Karpas-422 (cell line): ENCODE data around the gene ZMYM3. TPM values are rescaled to one million over a fixed set of nuclear protein-coding genes. Genes with fewer than 3 reads are reported as not detected.
"Not testable (repeated sequence)": the region's sequence is repeated elsewhere in the genome, so short reads cannot be mapped to it uniquely, and the experiment has no call there.

Experiments used
- DNase-seq: peaks from one replicate; pipeline ENCODE4 v3.0.0-alpha.2; 2015
- H2AFZ ChIP-seq: fragments of 200-600 bp; sonication (generic); 2 replicates; pipeline ENCODE4 v1.6.1; 2014; ENCODE audit warnings: antibody characterized with exemption, low read length, mixed read lengths
- H3K27ac ChIP-seq: fragments of 200-600 bp; sonication (generic); 2 replicates; pipeline ENCODE4 v1.5.1; 2014; ENCODE audit warnings: mild to moderate bottlenecking, low read length, moderate library complexity
- H3K27me3 ChIP-seq: fragments of 200-600 bp; sonication (generic); 2 replicates; pipeline ENCODE4 v1.6.1; 2014; ENCODE audit warnings: low read length, mixed read lengths
- H3K36me3 ChIP-seq: fragments of 200-600 bp; sonication (generic); 2 replicates; pipeline ENCODE4 v1.6.1; 2014; ENCODE audit warnings: low read length, mixed read lengths; ENCODE audit not compliant: insufficient read depth
- H3K4me1 ChIP-seq: fragments of 200-600 bp; sonication (generic); 2 replicates; pipeline ENCODE4 v1.6.1; 2014; ENCODE audit warnings: mild to moderate bottlenecking, low read length, mixed read lengths
- H3K4me2 ChIP-seq: fragments of 200-600 bp; sonication (generic); 2 replicates; pipeline ENCODE4 v1.6.1; 2014; ENCODE audit warnings: low read length, low read depth, mild to moderate bottlenecking; ENCODE audit not compliant: poor library complexity, severe bottlenecking
- H3K4me3 ChIP-seq: fragments of 200-600 bp; sonication (generic); 2 replicates; pipeline ENCODE4 v1.5.1; 2014; ENCODE audit warnings: mild to moderate bottlenecking, antibody characterized with exemption, low read length, mixed read lengths
- H3K79me2 ChIP-seq: fragments of 200-600 bp; sonication (generic); 2 replicates; pipeline ENCODE4 v1.6.1; 2014; ENCODE audit warnings: mild to moderate bottlenecking, low read length, mixed read lengths
- H3K9ac ChIP-seq: fragments of 200-600 bp; sonication (generic); 2 replicates; pipeline ENCODE4 v1.6.0; 2014; ENCODE audit warnings: low read length
- H3K9me2 ChIP-seq: fragments of 200-600 bp; sonication (generic), shearing (Covaris generic); replicated peaks from 2 replicates; pipeline ENCODE4 v1.6.0; 2014; ENCODE audit warnings: mild to moderate bottlenecking, low read length, moderate library complexity; ENCODE audit not compliant: insufficient read depth
- H3K9me3 ChIP-seq: fragments of 300-700, 200-600 bp; sonication (generic); 2 replicates; pipeline ENCODE4 v1.6.1; 2014; ENCODE audit warnings: low read length, mixed read lengths
- H4K20me1 ChIP-seq: fragments of 200-600 bp; sonication (generic); 2 replicates; pipeline ENCODE4 v1.6.1; 2014; ENCODE audit warnings: mild to moderate bottlenecking, antibody characterized with exemption, low read length, low read depth; ENCODE audit not compliant: insufficient read depth
- total RNA-seq: library from RNA; depleted of rRNA; stranded (reverse); fragments of >200 nt; shearing (Covaris generic); gene quantifications from 2 replicates; pipeline ENCODE4 v1.2.3, GENCODE V29; 2014; ENCODE audit warnings: low replicate concordance; rRNA removed

ZMYM3 gene
- total RNA-seq, result 28.3 and 29.1 TPM in 2 replicates

DNA sequence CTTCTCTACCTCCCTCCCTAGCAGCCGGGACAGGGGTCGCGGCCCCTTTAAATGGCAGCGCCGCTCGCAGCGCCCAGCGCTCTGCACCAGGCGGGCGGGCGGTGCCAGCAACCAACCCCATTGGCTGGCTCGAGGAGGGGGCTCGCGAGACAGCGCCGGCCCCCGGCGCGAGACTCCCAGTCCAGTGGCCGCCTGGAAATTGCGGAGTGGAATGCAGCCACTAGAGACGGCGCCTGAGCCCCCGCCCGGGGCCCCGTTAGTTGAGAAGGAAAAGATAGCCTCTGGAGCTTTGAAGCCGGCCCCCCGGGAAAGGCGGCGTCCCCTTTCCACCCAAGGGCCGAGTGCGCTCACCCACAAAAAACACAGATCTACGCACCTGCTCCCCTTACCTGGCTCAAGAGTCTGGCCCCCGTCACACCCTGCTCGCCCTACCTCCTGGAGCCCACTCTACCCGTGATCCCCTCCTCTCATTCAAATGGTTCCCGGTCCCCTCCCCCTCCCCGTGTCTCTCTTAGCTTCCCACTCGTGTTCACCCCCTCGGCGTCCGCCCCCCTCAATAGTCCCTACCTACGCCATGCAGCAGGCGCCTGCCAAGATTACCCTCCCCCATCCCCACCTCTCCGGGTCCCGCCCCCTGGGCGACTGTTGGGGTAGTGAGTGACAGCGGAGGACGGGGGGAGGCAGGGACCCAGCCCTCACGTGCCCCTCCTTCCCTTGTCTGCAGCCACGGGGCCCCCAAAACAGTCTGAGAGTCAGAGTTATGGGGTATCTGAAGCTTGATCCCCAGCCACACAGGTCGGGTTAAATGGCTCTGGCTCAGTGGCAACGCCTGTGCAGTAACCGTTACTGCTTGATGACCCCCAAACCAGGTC, at the start of gene ZMYM3:
ZMYM3 (minus strand) TSS at position 49 of the 872 bp plus-strand sequence. CDS start 885 bp downstream, outside the sequence.
- no peaks in the 10 kb centered on the region for H3K27me3 ChIP-seq
- DNase-seq, result peak; percentile 92
- no peaks in the 10 kb centered on the region for H4K20me1 ChIP-seq
- no peaks in the 10 kb centered on the region for H3K9me3 ChIP-seq
- H3K79me2 ChIP-seq, result peaks cover 19% of the 10 kb centered on the region
- no peaks in the 10 kb centered on the region for H3K9me2 ChIP-seq
- peak within 1 kb of the TSS; percentile 45; the same call in 1 of the 2 replicates for H2AFZ ChIP-seq
- H3K36me3 ChIP-seq, result no peaks in the 10 kb centered on the region
- peak within 1 kb of the TSS; percentile 91 for H3K9ac ChIP-seq
- peaks cover 21% of the 10 kb centered on the region for H3K4me1 ChIP-seq
- H3K27ac ChIP-seq, result peak within 1 kb of the TSS; percentile 87
- peak within 1 kb of the TSS; percentile 81 for H3K4me2 ChIP-seq
- H3K4me3 ChIP-seq, result peak within 1 kb of the TSS; percentile 97

- DNase-seq, result no peak
- Histone ChIP-seq H3K9me2 (no peaks in the 10 kb centered on the region), H3K27me3 (no peaks in the 10 kb centered on the region), H3K4me3 (no peak overlapping the region), H2AFZ (no peak overlapping the region), H3K9me3 (no peaks in the 10 kb centered on the region), H3K4me1 (no peaks in the 10 kb centered on the region), H4K20me1 (no peaks in the 10 kb centered on the region), H3K9ac (no peak overlapping the region), H3K36me3 (peaks cover 8% of the 10 kb centered on the region; the same call in 1 of the 2 replicates), H3K27ac (no peak overlapping the region), H3K79me2 (no peaks in the 10 kb centered on the region), H3K4me2 (no peak overlapping the region)
Measured at GRCh38 chrX:71302461-71303213, 48.7 kb upstream of the ZMYM3 start.

- Histone ChIP-seq H3K9ac (no peak within 1 kb of the TSS), H3K9me3 (no peaks in the 10 kb centered on the region), H3K27me3 (no peaks in the 10 kb centered on the region), H3K4me2 (no peak within 1 kb of the TSS), H2AFZ (no peak within 1 kb of the TSS), H4K20me1 (no peaks in the 10 kb centered on the region), H3K27ac (no peak within 1 kb of the TSS), H3K4me1 (no peaks in the 10 kb centered on the region), H3K9me2 (no peaks in the 10 kb centered on the region), H3K4me3 (no peak within 1 kb of the TSS), H3K79me2 (no peaks in the 10 kb centered on the region), H3K36me3 (peaks cover 12% of the 10 kb centered on the region; the same call in 1 of the 2 replicates)
- no peak for DNase-seq
Measured at GRCh38 chrX:71301195-71301924, 47.4 kb upstream of the ZMYM3 start, which contains the start of gene ITGB1BP2. ITGB1BP2 (plus strand) TSS chrX:71301750; CDS start chrX:71301807, 57 bp downstream.

DNA sequence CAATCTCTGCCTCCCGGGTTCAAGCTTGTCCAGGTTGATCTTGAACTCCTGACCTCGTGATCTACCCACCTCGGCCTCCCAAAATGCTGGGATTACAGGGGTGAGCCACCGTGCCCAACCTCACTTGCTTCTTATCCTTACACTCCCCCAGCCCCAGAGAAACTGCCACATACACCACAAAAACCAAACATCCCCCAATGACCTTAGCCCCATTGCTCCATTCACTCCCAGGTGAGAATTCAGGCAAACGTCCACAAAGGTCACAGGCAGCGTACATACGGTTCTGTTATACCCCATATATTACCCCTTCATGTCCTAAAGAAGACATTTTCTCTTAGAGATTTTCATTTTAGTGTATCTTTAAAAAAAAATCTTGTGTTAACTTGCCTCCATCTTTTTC, 46.6 kb upstream of the ZMYM3 start:
- H3K36me3 ChIP-seq, result peaks cover 14% of the 10 kb centered on the region; the same call in 1 of the 2 replicates
- not testable (repeated sequence) for H2AFZ ChIP-seq, H3K79me2 ChIP-seq, DNase-seq, H3K4me3 ChIP-seq, H3K27me3 ChIP-seq, H3K4me2 ChIP-seq, H3K4me1 ChIP-seq, H3K9me3 ChIP-seq, H3K9me2 ChIP-seq, H3K9ac ChIP-seq, H3K27ac ChIP-seq, H4K20me1 ChIP-seq

DNA sequence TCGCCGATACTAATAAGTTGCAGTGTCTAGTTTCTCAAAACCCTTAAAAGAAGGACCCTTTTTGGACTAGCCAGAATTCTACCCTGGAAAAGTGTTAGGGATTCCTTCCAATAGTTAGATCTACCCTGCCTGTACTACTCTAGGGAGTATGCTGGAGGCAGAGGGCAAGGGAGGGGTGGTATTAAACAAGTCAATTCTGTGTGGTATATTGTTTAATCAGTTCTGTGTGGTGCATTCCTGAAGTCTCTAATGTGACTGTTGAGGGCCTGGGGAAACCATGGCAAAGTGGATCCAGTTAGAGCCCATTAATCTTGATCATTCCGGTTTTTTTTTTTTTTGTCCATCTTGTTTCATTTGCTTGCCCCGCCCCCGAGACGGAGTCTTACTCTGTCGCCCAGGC, 46.1 kb upstream of the ZMYM3 start:
- not testable (repeated sequence) for H3K4me1 ChIP-seq, H3K9me2 ChIP-seq, H3K79me2 ChIP-seq, H3K27ac ChIP-seq, H2AFZ ChIP-seq, H4K20me1 ChIP-seq, DNase-seq, H3K27me3 ChIP-seq, H3K9me3 ChIP-seq, H3K4me2 ChIP-seq, H3K9ac ChIP-seq, H3K4me3 ChIP-seq
- peaks cover 14% of the 10 kb centered on the region; the same call in 1 of the 2 replicates for H3K36me3 ChIP-seq

DNA sequence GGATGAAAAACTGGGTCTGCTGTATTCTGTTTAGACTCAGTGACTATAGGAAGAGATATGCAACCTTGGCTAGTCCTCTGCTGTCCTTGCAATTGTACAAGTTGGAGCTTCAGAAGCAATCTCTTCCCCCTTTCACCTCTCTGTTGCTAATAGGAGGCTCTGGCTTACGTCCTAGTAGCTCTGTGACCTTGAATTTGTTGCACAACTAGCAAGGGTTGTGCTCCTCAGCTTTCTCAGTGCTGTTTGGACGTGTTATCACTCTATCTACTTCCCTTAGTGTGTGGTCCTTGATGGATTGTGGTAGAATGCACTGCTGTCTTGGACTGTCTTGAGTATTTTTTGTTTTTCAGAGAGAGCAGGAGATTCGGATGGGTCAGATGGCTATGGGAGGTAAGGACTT, 44.2 kb upstream of the ZMYM3 start:
- no peak for DNase-seq
- Histone ChIP-seq H3K9ac (no peak overlapping the region), H3K79me2 (no peaks in the 10 kb centered on the region), H3K27me3 (no peaks in the 10 kb centered on the region), H3K9me2 (no peaks in the 10 kb centered on the region), H3K27ac (no peak overlapping the region), H4K20me1 (no peaks in the 10 kb centered on the region), H3K36me3 (peaks cover 22% of the 10 kb centered on the region; the same call in 1 of the 2 replicates), H2AFZ (no peak overlapping the region), H3K4me3 (no peak overlapping the region), H3K9me3 (no peaks in the 10 kb centered on the region), H3K4me2 (no peak overlapping the region), H3K4me1 (no peaks in the 10 kb centered on the region)

- H3K4me2 ChIP-seq, result no peak overlapping the region
- DNase-seq, result no peak
- H3K36me3 ChIP-seq, result peaks cover 31% of the 10 kb centered on the region
- H3K27ac ChIP-seq, result no peak overlapping the region
- H3K9me2 ChIP-seq, result no peaks in the 10 kb centered on the region
- no peak overlapping the region for H3K9ac ChIP-seq
- H2AFZ ChIP-seq, result no peak overlapping the region
- H3K9me3 ChIP-seq, result no peaks in the 10 kb centered on the region
- H3K79me2 ChIP-seq, result no peaks in the 10 kb centered on the region
- no peaks in the 10 kb centered on the region for H4K20me1 ChIP-seq
- H3K27me3 ChIP-seq, result no peaks in the 10 kb centered on the region
- no peaks in the 10 kb centered on the region for H3K4me1 ChIP-seq
- no peak overlapping the region for H3K4me3 ChIP-seq
Measured at GRCh38 chrX:71296806-71297205, 42.9 kb upstream of the ZMYM3 start.
